ENCODE data around the gene DHX29. TPM values are rescaled to one million over a fixed set of nuclear protein-coding genes. Genes with fewer than 3 reads are reported as not detected.

Gene DHX29, protein sequence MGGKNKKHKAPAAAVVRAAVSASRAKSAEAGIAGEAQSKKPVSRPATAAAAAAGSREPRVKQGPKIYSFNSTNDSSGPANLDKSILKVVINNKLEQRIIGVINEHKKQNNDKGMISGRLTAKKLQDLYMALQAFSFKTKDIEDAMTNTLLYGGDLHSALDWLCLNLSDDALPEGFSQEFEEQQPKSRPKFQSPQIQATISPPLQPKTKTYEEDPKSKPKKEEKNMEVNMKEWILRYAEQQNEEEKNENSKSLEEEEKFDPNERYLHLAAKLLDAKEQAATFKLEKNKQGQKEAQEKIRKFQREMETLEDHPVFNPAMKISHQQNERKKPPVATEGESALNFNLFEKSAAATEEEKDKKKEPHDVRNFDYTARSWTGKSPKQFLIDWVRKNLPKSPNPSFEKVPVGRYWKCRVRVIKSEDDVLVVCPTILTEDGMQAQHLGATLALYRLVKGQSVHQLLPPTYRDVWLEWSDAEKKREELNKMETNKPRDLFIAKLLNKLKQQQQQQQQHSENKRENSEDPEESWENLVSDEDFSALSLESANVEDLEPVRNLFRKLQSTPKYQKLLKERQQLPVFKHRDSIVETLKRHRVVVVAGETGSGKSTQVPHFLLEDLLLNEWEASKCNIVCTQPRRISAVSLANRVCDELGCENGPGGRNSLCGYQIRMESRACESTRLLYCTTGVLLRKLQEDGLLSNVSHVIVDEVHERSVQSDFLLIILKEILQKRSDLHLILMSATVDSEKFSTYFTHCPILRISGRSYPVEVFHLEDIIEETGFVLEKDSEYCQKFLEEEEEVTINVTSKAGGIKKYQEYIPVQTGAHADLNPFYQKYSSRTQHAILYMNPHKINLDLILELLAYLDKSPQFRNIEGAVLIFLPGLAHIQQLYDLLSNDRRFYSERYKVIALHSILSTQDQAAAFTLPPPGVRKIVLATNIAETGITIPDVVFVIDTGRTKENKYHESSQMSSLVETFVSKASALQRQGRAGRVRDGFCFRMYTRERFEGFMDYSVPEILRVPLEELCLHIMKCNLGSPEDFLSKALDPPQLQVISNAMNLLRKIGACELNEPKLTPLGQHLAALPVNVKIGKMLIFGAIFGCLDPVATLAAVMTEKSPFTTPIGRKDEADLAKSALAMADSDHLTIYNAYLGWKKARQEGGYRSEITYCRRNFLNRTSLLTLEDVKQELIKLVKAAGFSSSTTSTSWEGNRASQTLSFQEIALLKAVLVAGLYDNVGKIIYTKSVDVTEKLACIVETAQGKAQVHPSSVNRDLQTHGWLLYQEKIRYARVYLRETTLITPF (N-terminal part only)
- 10 to 100 TPM; 23.5 to 34.5 (median 28.8) TPM for polyA plus RNA-seq (ENCODE audit: insufficient read length in 10 of 10)
- long read RNA-seq, donor 1, full-length matches to known transcripts, result 1 of 18 reads
- long read RNA-seq, donor 1, partial matches to known transcripts, result 17 of 18 reads
- long read RNA-seq, donor 1, other reads (novel, unspliced or antisense), result 0 of 18 reads
- long read RNA-seq, donor 2, partial matches to known transcripts, result 46 of 46 reads
- long read RNA-seq, donor 2, other reads (novel, unspliced or antisense), result 0 of 46 reads
- long read RNA-seq, donor 3, result 0 reads
- long read RNA-seq, donor 4, result 0 reads
- long read RNA-seq, donor 5, full-length matches to known transcripts, result 1 of 17 reads
- long read RNA-seq, donor 5, partial matches to known transcripts, result 16 of 17 reads
- long read RNA-seq, donor 5, other reads (novel, unspliced or antisense), result 0 of 17 reads
- long read RNA-seq, donor 6, full-length matches to known transcripts, result 1 of 33 reads
- long read RNA-seq, donor 6, partial matches to known transcripts, result 32 of 33 reads
- long read RNA-seq, donor 6, other reads (novel, unspliced or antisense), result 0 of 33 reads
- long read RNA-seq, donor 7, partial matches to known transcripts, result 31 of 31 reads
- long read RNA-seq, donor 7, other reads (novel, unspliced or antisense), result 0 of 31 reads
- long read RNA-seq, donor 8, full-length matches to known transcripts, result 2 of 16 reads
- long read RNA-seq, donor 8, partial matches to known transcripts, result 14 of 16 reads
- long read RNA-seq, donor 8, other reads (novel, unspliced or antisense), result 0 of 16 reads
- long read RNA-seq, donor 9, result 0 reads

DNA sequence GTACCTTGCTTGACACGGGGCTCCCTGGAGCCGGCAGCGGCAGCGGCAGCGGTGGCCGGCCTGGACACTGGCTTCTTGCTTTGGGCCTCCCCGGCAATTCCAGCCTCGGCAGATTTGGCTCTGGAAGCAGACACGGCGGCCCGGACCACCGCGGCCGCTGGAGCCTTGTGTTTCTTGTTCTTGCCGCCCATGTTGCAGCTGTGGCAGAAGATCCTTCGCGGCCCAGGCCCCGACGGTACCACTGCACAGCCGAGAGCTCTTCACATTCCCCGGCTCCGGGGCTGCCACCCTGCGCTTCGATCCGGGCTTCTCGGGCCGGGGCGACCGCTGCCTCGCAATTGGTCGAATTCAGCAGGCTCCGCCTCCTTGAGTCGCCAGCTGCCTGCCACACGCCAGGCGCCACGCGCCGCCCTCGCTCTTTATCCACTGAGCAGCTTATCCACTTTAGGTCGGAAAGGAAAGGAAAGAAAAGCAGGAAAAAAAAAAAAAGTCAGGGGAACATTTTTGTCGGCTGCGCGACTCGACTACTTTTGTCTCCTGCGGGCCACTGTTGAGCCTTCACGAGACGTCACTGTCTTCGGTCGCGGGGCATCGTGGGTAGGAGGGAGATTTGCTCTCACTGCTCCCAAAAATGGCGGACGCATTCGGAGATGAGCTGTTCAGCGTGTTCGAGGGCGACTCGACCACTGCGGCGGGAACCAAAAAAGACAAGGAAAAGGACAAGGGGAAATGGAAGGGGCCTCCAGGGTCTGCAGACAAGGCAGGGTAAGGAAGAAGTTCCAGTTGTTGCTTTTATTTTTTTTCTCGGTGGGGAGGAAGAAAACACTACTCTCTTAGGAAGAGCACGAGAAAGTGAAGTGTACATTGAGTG is at the start of gene DHX29, which contains the start of gene MTREX:
TSS of gene DHX29 (minus strand) at position 312 of the 871 bp plus-strand sequence. CDS start at position 191, 121 bp downstream.
TSS of gene MTREX (plus strand) at position 607 of the 871 bp plus-strand sequence. CDS start at position 632, 25 bp downstream.
- DNase-seq, result peak; percentile 95 to 98 (median 95)

DNA sequence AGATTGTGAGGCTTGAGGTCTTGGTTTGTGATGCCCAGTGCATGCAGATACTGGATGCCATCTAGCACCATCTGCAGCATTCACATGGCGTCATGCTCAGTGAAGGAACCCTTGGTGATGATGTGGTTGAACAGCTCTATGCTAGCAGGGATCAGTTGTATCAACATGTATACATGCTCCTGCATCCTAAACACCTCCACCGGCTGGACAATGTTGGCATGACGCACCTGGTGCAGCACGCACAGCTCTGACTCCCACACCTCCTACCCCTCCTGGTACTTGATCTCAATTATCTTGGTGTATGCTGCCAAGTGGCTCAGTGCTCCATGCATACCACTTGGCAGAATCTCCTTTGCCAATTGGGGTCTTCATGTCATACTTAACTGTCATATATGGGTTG is 49.4 kb upstream of the DHX29 start:
- no peak for DNase-seq

DNA sequence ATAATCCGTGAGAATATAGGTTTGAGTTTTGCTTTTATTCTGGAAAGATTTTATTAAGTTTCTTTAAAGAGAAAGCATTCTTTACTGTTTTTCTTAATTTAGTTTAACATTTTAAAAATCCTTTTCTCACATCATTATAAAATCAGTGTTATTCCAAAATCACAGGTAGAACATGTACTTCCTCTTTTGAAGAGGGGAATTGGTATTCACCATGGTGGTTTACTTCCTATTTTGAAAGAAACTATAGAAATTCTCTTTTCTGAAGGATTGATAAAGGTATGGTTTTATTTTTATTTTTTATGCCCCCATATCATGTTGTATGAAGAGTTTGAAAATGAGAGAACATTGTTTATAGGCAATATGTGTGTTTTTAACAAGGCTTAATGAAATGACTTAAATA is 43.3 kb upstream of the DHX29 start:
- no peak for DNase-seq

DNA sequence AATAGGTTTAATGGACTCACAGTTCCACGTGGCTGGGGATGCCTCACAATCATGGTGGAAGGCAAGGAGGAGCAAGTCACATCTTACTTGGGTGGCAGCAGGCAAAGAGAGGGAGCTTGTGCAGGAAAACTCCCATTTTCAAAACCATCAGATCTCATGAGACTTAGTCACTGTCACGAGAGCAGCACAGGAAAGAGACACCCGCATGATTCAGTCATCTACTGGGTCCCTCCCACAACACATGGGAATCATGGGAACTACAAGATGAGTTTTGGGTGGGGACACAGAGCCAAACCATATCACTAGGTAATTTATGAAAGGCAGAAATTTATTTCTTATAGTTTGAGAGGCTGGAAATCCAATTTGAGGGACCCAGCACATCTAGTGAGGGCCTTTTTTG is 40.3 kb upstream of the DHX29 start:
- DNase-seq, result no peak

DNA sequence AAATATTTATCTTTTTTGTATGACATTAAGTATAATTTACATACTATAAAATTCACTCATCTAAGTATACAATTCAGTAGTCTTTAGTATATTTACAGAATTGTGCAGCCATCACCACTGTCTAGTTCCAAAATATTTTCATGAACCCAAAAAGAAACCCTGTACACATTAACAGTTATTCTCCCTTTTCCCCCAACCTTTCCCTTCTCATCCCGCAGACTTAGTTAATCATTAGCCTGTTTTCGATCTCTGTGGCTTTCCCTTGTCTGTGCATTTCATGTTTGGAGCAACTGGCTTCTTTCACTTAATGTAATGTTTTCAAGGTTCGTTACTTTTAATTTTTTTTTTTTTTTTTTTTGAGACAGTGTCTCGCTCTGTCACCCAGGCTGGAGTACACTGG is 37.8 kb upstream of the DHX29 start:
- DNase-seq, result no peak

DNA sequence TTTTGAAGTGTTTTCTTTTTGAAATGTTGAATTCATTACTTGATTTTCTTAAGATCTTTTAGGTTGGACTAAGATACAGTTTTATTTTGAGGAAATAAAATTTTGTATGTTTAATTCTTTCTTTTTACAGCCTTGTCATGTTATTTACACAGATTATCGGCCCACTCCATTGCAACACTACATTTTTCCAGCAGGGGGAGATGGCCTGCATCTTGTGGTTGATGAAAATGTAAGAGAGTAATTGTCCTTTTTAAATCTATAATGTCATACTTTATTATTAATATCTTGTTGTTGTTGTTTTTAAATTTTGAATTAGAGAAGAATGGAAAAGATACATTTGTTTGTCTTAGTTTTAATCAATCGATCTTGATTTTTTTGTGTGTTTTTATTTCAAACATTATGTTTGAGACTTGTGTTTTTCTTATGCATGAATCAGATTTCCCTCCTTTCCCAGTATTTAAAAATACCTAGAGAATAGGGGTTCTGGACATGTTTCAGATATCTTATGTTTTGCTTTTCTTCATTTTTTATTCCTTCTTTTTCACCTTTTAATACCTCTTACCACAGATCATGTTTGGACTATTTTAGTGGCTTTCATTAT is 37.0 kb upstream of the DHX29 start:
- peak; percentile 45 to 77 (median 60) for DNase-seq

DNA sequence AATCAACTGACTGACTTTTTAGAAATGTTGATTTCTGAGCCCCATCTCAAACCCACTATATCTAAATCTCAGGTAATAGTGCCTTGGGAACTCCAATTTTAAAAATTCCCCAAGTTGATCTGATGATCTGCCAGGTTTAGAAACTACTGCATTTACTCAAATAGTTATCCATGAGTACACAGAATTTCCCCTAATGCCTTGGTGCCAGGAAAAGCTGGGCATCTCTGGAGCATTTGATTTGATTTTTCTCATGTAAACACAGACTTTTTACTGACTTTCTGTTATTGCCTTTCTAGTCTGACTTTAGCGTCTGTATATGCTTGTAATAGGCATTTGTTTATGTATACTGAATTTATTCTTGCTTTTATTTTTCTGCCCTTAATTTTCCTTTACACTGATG is 36.1 kb upstream of the DHX29 start:
- DNase-seq, result no peak

DNA sequence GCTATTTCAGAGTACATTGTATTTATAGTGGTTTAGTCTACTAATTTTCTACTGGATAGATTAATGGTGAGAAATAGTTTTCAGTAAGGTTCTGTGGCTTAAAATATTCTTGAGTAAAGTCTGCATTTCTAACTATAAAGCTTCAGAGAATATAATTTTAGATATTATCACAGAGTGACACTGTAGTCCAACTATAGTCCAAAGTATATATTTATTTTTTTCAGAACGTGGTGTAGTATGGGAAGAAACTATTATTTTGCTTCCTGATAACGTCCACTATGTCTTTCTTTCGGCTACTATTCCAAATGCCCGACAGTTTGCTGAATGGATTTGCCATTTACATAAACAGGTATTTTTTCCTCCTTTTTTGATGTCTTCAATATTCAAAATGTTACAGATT is 35.6 kb upstream of the DHX29 start:
- DNase-seq, result no peak

DNA sequence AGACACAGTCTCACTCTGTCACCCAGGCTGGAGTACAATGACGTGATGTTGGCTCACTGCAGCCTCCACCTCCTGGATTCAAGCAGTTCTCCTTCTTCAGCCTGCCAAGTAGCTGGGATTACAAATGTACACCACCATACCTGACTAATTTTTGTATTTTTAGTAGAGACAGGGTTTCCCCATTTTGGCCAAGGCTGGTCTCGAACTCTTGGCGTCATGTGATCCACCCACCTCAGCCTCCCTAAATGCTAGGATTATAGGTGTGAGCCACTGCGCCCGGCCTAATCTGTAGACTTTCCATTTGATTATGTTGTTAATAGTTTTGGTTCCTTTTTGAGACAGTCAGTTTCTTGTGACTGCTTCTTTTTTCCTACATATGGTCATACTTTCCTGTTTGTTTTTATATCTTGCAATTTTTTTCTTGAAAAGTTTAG is 31.3 kb upstream of the DHX29 start:
- DNase-seq, result no peak

DNA sequence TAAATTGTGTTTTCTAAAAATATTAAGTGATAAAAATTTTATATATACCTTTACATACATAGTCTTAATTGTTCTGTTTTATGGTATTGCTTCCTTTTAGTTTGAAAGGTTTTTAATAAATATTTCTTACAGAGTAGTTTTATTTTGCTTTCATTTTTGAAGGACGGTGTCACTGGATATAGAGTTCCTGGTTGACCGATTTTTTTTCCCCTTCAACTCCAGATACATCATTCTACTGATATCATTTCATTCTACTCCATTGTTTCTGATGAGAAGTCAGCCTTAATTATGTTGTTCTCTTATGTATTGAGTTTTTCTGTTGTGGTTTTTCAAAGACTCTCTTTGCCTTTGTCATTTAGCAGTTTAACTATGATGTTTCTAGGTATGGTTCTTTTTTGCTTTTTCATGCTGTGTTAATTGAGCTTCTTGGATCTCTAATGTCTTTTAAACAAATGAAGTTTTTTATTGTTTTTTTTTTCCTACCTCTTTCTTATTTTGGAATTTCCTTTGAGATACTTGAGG is 30.7 kb upstream of the DHX29 start:
- no peak for DNase-seq

DNA sequence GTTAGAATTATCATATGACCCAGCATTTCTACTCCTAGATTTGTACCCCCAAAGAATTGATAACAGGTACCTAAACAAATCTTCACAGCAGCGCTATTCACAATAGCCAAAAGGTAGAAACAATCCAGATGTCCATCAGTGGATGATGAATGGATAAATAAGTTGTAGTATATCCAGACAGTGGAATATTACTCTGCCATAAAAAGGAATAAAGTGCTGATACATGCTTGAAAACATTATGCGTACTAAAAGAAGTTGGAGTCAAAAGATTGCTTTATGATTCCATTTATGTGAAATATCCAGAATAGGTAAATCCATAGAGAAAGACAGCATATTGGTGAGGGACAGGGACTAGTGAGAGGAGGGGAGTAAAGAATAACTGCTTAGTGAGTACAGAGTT is 26.3 kb upstream of the DHX29 start:
- no peak for DNase-seq

DNA sequence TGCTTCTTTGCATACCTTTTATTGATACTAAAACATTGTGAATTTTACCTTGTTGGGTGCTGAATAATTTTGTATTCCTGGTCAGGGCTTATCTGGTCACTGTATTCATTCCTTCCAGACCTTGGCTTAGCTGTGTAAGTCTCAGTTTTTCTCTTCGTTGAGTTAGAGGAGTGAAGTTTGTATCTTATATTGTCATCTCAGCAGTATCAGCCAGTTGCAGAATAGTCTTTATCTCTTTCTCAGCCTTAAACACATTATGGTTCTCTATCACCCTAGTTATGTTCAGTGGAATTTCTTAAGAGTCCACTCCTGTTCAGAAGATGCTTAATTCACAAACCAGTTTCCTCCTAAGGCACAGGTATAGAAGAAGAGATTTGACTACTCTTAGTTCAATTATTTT is 25.5 kb upstream of the DHX29 start:
- DNase-seq, result no peak

DNA sequence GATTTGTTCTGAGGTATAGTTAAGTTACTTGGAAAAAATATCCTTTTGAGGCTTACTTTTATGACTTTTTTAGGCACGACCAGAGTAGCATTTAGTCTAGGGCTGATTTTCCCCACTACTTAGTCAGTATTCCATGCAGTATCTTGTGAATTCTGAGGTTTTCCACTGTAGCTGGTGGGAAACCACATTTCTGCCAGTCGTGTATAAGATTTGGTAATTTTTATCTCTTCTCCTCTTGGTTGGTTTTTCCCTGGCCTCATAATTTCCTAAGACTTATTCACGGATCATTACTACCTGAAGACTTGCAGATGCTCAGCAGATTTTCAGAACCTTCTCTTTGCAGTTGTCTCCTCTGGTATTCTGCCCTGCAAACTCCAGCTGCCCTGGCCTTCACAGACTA is 23.8 kb upstream of the DHX29 start:
- DNase-seq, result no peak

DNA sequence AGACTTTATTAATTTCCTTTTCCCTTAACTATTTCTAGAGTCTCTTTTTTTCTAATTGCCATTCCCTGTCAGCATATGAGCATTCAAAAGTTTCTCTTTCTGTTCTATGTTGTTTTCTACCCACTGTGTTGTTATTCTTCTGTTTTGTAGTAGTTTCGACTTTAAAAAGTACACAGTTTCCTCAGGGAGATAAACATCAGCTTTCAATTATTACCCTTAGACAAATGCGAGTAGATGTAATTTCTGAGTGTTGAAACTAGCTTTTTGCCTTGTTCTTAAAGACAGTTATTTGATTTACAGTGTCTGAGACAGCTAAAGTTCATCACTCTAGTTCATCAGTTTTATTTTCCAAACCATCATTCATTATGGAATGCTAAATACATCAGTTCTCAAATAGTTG is 19.8 kb upstream of the DHX29 start:
- peak in 1 of 3 donors; percentile 26 for DNase-seq

DNA sequence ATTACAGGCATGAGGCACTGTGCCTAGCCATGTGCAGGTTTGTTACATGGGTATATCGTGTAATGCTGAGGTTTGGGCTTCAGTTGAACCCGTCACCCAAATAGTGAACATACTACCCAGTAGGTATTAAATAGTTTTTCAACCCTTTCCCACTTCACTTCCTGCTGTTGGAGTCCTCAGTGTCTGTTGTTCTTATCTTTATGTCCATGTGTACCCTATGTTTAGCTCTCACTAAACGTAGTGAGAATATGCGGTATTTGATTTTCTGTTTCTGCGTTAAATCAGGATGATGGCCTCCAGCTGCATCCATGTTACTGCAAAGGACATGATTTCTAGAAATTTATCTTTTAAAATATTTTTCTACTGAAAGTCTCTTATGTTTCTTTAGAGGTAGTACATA is 18.1 kb upstream of the DHX29 start:
- DNase-seq, result no peak

DNA sequence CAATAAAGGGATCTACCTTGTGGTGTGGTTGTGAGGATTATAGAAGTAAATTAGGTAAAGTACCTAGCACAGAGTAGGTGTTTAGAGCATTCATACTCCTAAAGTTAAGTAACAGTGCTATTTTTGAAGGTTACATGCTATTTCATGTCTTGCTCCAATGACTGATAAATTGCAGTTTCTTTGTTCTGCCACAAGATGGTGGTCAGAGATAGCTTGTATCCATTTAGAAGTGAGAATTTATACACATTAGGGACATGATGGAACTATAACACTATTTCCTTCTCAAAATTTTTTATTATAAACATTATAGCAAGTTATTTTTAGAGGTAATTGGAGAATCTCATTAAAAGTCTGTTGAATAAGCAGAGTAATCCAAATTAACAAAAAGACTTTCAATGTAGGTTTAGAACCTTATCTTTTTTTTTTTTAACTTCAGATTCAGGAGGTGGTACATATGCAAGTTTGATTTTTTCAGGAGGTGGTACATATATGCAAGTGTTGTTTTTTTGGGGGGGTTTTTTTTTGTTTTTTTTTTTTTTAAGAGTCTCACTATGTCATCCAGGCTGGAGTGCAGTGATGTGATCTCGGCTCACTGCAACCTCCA is 17.4 kb upstream of the DHX29 start:
- DNase-seq, result peak; percentile 19 to 53 (median 22)

DNA sequence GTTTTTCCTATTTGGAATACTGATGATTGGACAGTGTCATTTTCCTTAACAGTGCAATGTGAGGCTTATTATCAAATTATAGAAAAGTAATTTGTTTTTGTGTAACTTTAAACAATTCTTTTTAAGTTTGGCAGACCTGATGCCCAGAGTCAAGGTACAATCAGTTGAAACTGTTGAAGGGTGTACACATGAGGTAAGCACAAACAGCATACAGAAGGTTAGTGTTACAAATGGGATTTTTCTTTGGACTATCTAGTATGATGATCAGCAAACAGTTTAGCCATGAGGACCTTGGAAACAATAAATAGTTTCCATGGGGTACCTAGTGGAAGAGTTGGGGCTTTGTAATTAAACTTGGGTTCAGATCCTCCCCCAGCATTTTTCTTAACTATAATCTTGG is 16.5 kb upstream of the DHX29 start:
- DNase-seq, result no peak

DNA sequence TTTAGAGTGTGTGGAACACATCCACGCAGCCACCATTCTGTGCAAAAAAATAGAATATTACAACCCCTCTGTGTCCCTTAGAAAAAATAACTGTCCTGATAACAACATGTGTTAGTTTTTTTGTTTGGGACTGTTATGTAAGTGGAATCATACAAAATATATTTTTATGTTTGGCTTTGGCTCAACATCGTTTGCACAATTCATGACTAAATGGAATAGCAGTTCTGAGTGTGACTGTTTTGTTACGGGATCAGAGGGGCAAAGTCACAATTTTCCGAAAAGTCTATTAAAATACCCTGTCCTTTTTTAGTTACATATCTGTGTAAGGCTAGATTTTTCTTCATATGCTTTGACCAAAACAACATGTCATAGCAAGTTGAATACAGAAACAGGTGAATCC is 13.1 kb upstream of the DHX29 start:
- no peak for DNase-seq
